K562 (cell line): ENCODE data around the gene ABCE1. TPM values are rescaled to one million over a fixed set of nuclear protein-coding genes. Genes with fewer than 3 reads are reported as not detected.

Experiments used
- ATAC-seq: fragments of 200-7000 bp; cut with Tn5 transposase; 3 replicates; pipeline ENCODE4 v1.9.1; 2020; ENCODE audit warnings: moderate library complexity
- BruUV-seq: library from RNA; stranded (reverse); fragments of 400-500 nt; replicated peaks from 2 replicates; lab custom pipeline; 2021; lab: Mats Ljungman, UMichigan
- CTCF ChIA-PET: fragments of 300-600 bp; formaldehyde crosslinking; extraction: SDS; loops from one replicate; lab custom pipeline; 2021; ENCODE audit warnings: low intra/inter-chr PET ratio; lab: Yijun Ruan, JAX
- POLR2A ChIA-PET: fragments of 300-600, 350-650 bp; sonication (Branson Sonifier 250); formaldehyde crosslinking; extraction: SDS; loops from one replicate; lab custom pipeline; 2021; ENCODE audit warnings: antibody characterized with exemption, inconsistent platforms; lab: Yijun Ruan, JAX
- DNase-seq, 4 experiments: peaks; one replicate each; pipeline versions ENCODE4 v3.0.0 to v3.0.0-alpha.2; 2011 to 2018; ENCODE audit warnings: low spot score in 3 of 4, mixed read lengths in 3 of 4; ENCODE audit errors: extremely low read depth in 1 of 4
- FAIRE-seq: peaks from 2 replicates; lab custom pipeline; 2011; peaks lifted over from hg19 to GRCh38; lab: Jason Lieb, UNC
- H2AFZ ChIP-seq: 2 replicates; pipeline ENCODE4 v1.6.0; 2011; ENCODE audit warnings: low read depth, low read length, control low read depth, inconsistent platforms
- H3K27ac ChIP-seq: fragments of 200-600 bp; 3 replicates; pipeline ENCODE4 v1.8.0; 2011; ENCODE audit warnings: low read depth, mild to moderate bottlenecking, control low read depth, inconsistent platforms, low read length, moderate library complexity, mixed read lengths; ENCODE audit errors: extremely low read depth
- H3K27me3 ChIP-seq, 2 experiments: fragments of 300-600 bp in 1 of 2; 2 replicates in 1 of 2; 3 replicates in 1 of 2; pipeline versions ENCODE4 v1.6.0 to v1.8.0; 2011; ENCODE audit warnings: inconsistent platforms in 2 of 2, low read length in 2 of 2, mild to moderate bottlenecking in 1 of 2, mixed read lengths in 1 of 2, moderate library complexity in 1 of 2; ENCODE audit not compliant: control insufficient read depth in 2 of 2, insufficient read depth in 2 of 2
- H3K36me3 ChIP-seq: fragments of 300-600 bp; 3 replicates; pipeline ENCODE4 v1.8.0; 2011; ENCODE audit warnings: mild to moderate bottlenecking, low read length, inconsistent platforms; ENCODE audit not compliant: control insufficient read depth, insufficient read depth
- H3K4me1 ChIP-seq, 2 experiments: fragments of 200-600 bp in 1 of 2; replicated peaks in 1 of 2; 2 replicates in 1 of 2; 3 replicates in 1 of 2; pipeline versions ENCODE4 v1.5.1 to v1.8.0; 2011; ENCODE audit warnings: inconsistent platforms in 2 of 2, low read length in 2 of 2, mild to moderate bottlenecking in 1 of 2, mixed read lengths in 1 of 2, moderate library complexity in 1 of 2; ENCODE audit not compliant: control insufficient read depth in 2 of 2, insufficient read depth in 2 of 2
- H3K4me2 ChIP-seq: 2 replicates; pipeline ENCODE4 v1.6.1; 2011; ENCODE audit warnings: low read length, control low read depth, inconsistent platforms, mixed read lengths; ENCODE audit not compliant: insufficient read depth
- H3K4me3 ChIP-seq: fragments of 200-600 bp; sonication (generic), shearing (Covaris generic); 2 replicates; pipeline ENCODE4 v1.5.1; 2016; ENCODE audit warnings: control low read depth, inconsistent platforms
- H3K79me2 ChIP-seq: fragments of 200-600 bp; 3 replicates; pipeline ENCODE4 v1.8.0; 2011; ENCODE audit warnings: low read length, inconsistent platforms; ENCODE audit not compliant: control insufficient read depth, insufficient read depth
- H3K9ac ChIP-seq, 2 experiments: 2 replicates each; pipeline versions ENCODE4 v1.6.0 to v1.6.1; 2011; ENCODE audit warnings: low read depth in 2 of 2, low read length in 2 of 2, control low read depth in 1 of 2, inconsistent platforms in 1 of 2, mild to moderate bottlenecking in 1 of 2, mixed read lengths in 1 of 2; ENCODE audit not compliant: insufficient read depth in 1 of 2
- H3K9me1 ChIP-seq: one replicate; pipeline ENCODE4 v1.6.0; 2011; ENCODE audit warnings: inconsistent platforms, mild to moderate bottlenecking, low read length, moderate library complexity; ENCODE audit not compliant: control insufficient read depth, insufficient read depth
- H3K9me3 ChIP-seq: replicated peaks from 2 replicates; pipeline ENCODE4 v1.5.1; 2011; ENCODE audit warnings: low read depth, low read length, inconsistent platforms; ENCODE audit not compliant: control insufficient read depth, insufficient read depth
- H4K20me1 ChIP-seq: replicated peaks from 2 replicates; pipeline ENCODE4 v1.6.1; 2011; ENCODE audit warnings: low read length, inconsistent platforms, mixed read lengths; ENCODE audit not compliant: control insufficient read depth, insufficient read depth
- POLR2A ChIP-seq: fragments of 450-650 bp; conservative IDR thresholded peaks from 2 replicates; pipeline ENCODE4 v1.6.1; 2016
- POLR2AphosphoS5 ChIP-seq: IDR thresholded peaks from 2 replicates; pipeline ENCODE4 v1.6.1; 2011; ENCODE audit warnings: mild to moderate bottlenecking, low read depth, low read length, moderate library complexity; ENCODE audit not compliant: control insufficient read depth, insufficient read depth
- USF2 ChIP-seq: sonication (generic); formaldehyde crosslinking; IDR thresholded peaks from 2 replicates; pipeline ENCODE4 v1.5.0; 2020; ENCODE audit warnings: missing genetic modification reagents
- ZBTB43 ChIP-seq: sonication (generic); formaldehyde crosslinking; IDR thresholded peaks from 2 replicates; pipeline ENCODE4 v1.8.0; 2023; ENCODE audit warnings: mild to moderate bottlenecking, missing genetic modification reagents
- ZNF316 ChIP-seq: fragments of 450-650 bp; IDR thresholded peaks from 2 replicates; pipeline ENCODE4 v1.6.1; 2016
- WGBS: fragments of 100-300 bp; shearing (Covaris generic); methylation state at CpG from one replicate; pipeline ENCODE4 v1.1.6; 2016; ENCODE audit warnings: low coverage, mixed read lengths; ENCODE audit not compliant: insufficient coverage; ENCODE audit errors: missing lambda C conversion rate; 5-methylcytosine and 5-hydroxymethylcytosine counted together
- in situ Hi-C: fragments of 300-500 bp; cut with MboI; formaldehyde crosslinking; loops from 4 replicates; pipeline ENCODE4 v1.15.0; 2018; ENCODE audit warnings: inconsistent platforms, mixed read lengths
- intact Hi-C: fragments of 100-400 bp; cut with micrococcal nuclease; formaldehyde crosslinking; loops from 2 replicates; pipeline ENCODE4 v1.14.2; 2022
- polyA plus RNA-seq, 8 experiments: library from polyadenylated mRNA; depleted of rRNA in 4 of 8; stranded (reverse) in 5 of 8; unstranded in 3 of 8; fragments of >200 nt; fragmentation: Nextera tagmentation in 2 of 8; fragmentation: Illumina TruSeq in 1 of 8; extraction: Ambion mirVana in 2 of 8; extraction: Trizol in 1 of 8; gene quantifications; 2 replicates each; pipeline versions ENCODE4 v1.2.1 to v1.2.3, GENCODE V29; 2011 to 2014; ENCODE audit warnings: inconsistent platforms in 1 of 8, missing spikeins in 1 of 8
- total RNA-seq, 7 experiments: library from RNA; depleted of rRNA in 6 of 7; stranded (reverse); fragments of >200 nt in 6 of 7; fragmentation: Illumina TruSeq in 2 of 7; extraction: Trizol in 2 of 7; gene quantifications; 2 replicates each; pipeline versions ENCODE4 v1.2.1 to v1.2.3, GENCODE V29; 2011 to 2021; ENCODE audit warnings: low replicate concordance in 1 of 7

Gene ABCE1
- total and polyA plus RNA-seq, 9 of the 15 experiments (the other 6 are each of a cell fraction or from before 2014, with no cell fraction given): 134 to 256 (median 169) TPM

- H3K9me3 ChIP-seq: no peaks in the 10 kb centered on the region
- no peak for FAIRE-seq
- H2AFZ ChIP-seq: no peak overlapping the region
- peak; percentile 31 for ATAC-seq
- no peaks in the 10 kb centered on the region for H3K4me1 ChIP-seq
- in situ Hi-C loops: no loop called here
- H3K79me2 ChIP-seq: no peaks in the 10 kb centered on the region
- ChIA-PET POLR2A (no interaction called here), CTCF (no interaction called here)
- H4K20me1 ChIP-seq: no peaks in the 10 kb centered on the region
- H3K4me2 ChIP-seq: no peak overlapping the region
- DNase-seq: no peak
- no peaks in the 10 kb centered on the region for H3K9me1 ChIP-seq
- peaks cover 83% of the 10 kb centered on the region for H3K36me3 ChIP-seq
- H3K4me3 ChIP-seq: no peak overlapping the region
- intact Hi-C loops: no loop called here
- no peak overlapping the region for H3K27ac ChIP-seq
- no peak overlapping the region for H3K9ac ChIP-seq
- no peaks in the 10 kb centered on the region for H3K27me3 ChIP-seq
- TF ChIP-seq POLR2A (0 out of 2 replicates have a peak, but pooled peaks have one; percentile 33), ZNF316 (0 out of 2 replicates have a peak, but pooled peaks have one; percentile 8), USF2 (no peak)
- BruUV-seq: no TSS peak
Observed at GRCh38 chr4:145130130-145130529, 32.0 kb downstream of the ABCE1 start.

GRCh38 chr4:145130788-145131399, 32.8 kb downstream of the ABCE1 start:
- Histone ChIP-seq H3K79me2 (no peaks in the 10 kb centered on the region), H4K20me1 (no peaks in the 10 kb centered on the region), H3K4me3 (no peak overlapping the region), H3K27me3 (no peaks in the 10 kb centered on the region), H3K9ac (no peak overlapping the region), H3K27ac (peak overlapping the region; percentile 31; the same call in 1 of the 3 replicates), H3K36me3 (peaks cover 79% of the 10 kb centered on the region), H3K4me2 (no peak overlapping the region), H3K9me3 (no peaks in the 10 kb centered on the region), H3K9me1 (no peaks in the 10 kb centered on the region), H3K4me1 (no peaks in the 10 kb centered on the region), H2AFZ (no peak overlapping the region)
- intact Hi-C loops (no loop called here), in situ Hi-C loops (no loop called here)
- FAIRE-seq: no peak
- ATAC-seq: peak; percentile 42
- peak in 1 of 4 experiments; percentile 3 for DNase-seq
- WGBS: 41% methylated on average over 2 of the region's 2 CpGs
- ChIA-PET CTCF (no interaction called here), POLR2A (interaction anchor here (0.6 to 0.8 kb wide), 2 partner anchors 11 to 33 kb away, joined by 3 read pairs; partner anchors contain the start of gene ANAPC10)
- TF ChIP-seq POLR2A (0 out of 2 replicates have a peak, but pooled peaks have one; percentile 32), POLR2AphosphoS5 (peak; percentile 25; the same call in 1 of the 2 replicates), ZBTB43 (CRISPR knock-in tag) (no peak)
- no TSS peak for BruUV-seq
